NCI-H2227 (cell line): ENCODE results near the gene BLCAP.

Experiments
- DNase-seq: peaks from one replicate; lab custom pipeline; 2025; ENCODE audit not compliant: unreplicated experiment; lab: John Stamatoyannopoulos, UW

BLCAP gene

GRCh38 chr20:37530696-37531095 lies 3.0 kb upstream of the BLCAP start:
- DNase-seq, result no peak

- DNase-seq, result no peak
These were observed 2.4 kb upstream of the BLCAP start for GRCh38 chr20:37529968-37530600.

- no peak for DNase-seq
These were observed 1.7 kb upstream of the BLCAP start for GRCh38 chr20:37529214-37529967.

GRCh38 chr20:37528446-37529213 lies 954 bp upstream of the BLCAP start:
- DNase-seq, result no peak

GRCh38 chr20:37526839-37527637 lies 638 bp downstream of the BLCAP start:
- DNase-seq, result peak; percentile 29

- DNase-seq, result peak; percentile 27
These were observed 1.3 kb downstream of the BLCAP start for GRCh38 chr20:37526238-37526838.

GRCh38 chr20:37525810-37526209 lies 1.9 kb downstream of the BLCAP start:
- no peak for DNase-seq

GRCh38 chr20:37524859-37525708 lies 2.6 kb downstream of the BLCAP start:
- no peak for DNase-seq

GRCh38 chr20:37523911-37524700 lies 3.6 kb downstream of the BLCAP start:
- no peak for DNase-seq

- no peak for DNase-seq
These were observed 4.7 kb downstream of the BLCAP start for GRCh38 chr20:37523012-37523391.

- DNase-seq, result peak; percentile 84
These were observed 5.2 kb downstream of the BLCAP start for GRCh38 chr20:37522260-37523011.

GRCh38 chr20:37521061-37521771 lies 6.5 kb downstream of the BLCAP start, which contains the start of gene NNAT:
TSS of gene NNAT (plus strand) at chr20:37521250. CDS start at chr20:37521332, 82 bp downstream.
- DNase-seq, result peak; percentile 67

- no peak for DNase-seq
These were observed 7.2 kb downstream of the BLCAP start for GRCh38 chr20:37520419-37520955.

- DNase-seq, result peak; percentile 20
These were observed 7.9 kb downstream of the BLCAP start for GRCh38 chr20:37519508-37520418.

GRCh38 chr20:37518606-37519507 lies 8.8 kb downstream of the BLCAP start:
- DNase-seq, result no peak
